DMS 273 treated with DMSO at 0.1 percent for 48 hours (cell line): Measurements from ENCODE around the gene EDN2.

Experiments used
- DNase-seq: peaks from one replicate; lab custom pipeline; 2025; lab: John Stamatoyannopoulos, UW

Gene EDN2

DNA sequence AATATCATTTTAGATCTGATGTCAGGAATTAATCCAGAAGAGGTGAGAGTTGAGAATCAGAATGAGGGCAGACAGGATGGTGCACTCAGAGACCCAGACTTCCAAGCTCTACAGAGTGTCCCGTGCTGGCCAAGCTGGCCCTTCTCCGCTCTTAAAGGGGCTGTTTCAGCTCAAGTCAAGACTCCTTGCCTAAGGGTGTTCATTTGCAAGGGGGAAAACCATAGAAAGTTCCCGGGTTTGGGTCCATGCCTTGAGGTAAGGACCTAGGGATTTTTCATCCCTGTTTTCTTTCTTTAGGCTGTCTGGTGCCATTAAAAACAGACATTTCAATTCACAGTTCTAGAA, 47.5 kb downstream of the EDN2 start:
- DNase-seq, result no peak

DNA sequence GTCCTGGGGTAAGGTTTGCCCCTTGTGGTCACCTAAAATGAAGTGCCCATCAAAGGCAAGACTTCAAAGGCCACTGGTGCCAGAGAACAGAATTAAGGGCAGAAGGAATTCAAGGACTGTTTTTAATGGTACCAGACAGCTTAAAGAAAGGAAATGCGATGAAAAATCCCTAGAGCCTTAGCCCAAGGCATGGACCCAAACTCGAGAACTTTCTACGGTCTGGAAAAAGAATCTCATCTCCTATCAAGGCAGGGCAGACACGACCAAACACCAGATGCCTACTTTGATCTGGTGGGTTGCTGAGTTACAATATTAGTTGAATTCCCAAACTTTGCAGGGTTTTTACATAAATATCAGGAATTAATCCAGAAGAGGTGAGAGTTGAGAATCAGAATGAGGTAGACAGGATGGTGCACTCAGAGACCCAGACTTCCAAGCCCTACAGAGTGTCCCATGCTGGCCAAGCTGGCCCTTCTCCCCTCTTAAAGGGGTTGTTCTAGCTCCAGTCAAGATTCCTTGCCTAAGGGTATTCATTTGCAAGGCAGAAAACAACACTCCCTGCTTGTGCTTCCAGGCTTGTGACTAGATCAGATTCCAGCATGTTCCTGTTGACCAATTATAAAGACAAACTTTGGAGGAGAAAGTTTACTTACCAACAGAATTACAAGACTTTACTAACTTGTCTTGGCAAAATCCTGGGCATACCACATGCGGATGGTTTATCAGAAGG, 48.0 kb downstream of the EDN2 start:
- DNase-seq, result no peak

DNA sequence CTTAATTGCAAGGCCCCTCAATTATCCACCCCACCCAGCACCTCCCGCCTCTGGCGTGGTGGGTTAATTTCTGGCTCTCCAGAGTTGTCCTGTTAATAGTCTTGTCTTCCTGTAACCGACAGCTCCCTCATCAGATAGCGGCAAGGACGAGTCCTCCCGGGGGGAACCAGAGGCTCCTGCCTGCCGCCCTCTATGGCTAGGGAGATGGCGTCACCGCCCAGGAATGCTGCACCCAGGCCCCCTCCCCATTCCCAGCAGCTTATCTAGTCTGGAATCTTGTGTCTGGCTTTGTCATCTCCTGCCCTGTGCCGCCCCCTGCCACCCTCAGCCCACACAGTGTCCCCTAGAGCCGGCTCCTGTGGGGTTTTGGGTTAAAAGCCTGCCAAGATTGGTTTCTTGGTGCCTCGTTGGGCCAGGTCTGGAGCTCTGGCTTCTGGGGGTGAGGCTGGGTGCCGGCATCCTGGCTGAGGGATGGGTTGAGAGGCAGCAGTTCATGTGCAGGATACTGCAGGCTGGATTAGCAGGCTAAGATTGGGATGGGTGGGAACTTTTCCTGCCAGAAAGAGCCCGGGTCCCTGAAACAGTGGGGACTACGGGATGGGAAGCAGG, 48.8 kb downstream of the EDN2 start:
- no peak for DNase-seq

DNA sequence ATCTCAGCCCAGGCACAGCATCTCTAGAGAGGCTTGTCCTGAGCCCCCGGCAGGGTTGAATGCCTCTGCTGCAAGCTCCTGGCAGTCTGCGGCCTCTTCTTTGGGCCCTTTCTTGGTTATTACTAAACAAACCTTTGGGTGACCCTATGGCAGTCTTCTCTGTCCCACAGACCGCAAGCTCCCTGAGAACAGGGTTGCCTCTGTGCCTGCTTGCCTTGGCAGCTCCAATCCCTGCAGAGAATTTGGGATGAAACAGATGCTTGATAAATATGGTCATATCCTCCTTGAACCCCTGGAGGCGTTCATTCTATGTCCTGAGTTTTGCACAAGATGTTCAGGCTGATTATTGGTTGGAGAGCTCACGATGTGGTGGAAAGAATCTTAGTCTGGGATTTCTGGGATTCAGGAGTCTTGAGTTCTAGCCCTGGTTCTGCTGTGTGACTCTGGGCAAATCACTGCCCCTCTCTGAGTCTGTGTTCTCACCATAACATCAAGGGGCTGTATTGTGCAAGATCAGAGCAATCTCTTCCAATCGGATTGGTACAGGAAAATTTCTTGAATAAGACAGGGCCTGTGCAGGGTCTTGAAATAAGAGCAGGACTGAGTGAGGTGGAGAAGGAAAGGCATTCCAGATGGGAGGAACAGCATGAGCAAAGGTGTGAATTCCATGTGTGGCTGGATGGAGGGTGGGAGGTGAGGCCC, 49.6 kb downstream of the EDN2 start:
- no peak for DNase-seq

DNA sequence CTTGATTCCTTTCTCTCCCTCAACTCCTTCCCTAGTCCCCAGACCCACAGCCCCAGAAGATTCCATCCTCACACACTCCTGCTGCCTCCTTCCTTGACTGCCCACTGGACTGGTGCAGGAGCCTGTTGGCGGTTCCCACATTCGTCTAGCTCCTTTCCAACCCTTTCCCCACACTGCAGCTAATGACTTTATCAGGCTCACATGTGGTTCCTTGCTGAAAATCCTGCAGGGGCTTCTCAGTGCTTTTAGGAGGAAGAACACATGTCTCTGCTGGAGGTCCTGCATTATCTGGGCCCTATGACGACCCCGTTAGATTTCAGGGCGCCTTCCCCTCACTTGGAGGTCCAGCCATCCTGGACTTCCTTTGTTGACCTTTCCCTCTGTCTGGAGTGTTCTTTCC, 50.2 kb downstream of the EDN2 start:
- DNase-seq, result no peak

DNA sequence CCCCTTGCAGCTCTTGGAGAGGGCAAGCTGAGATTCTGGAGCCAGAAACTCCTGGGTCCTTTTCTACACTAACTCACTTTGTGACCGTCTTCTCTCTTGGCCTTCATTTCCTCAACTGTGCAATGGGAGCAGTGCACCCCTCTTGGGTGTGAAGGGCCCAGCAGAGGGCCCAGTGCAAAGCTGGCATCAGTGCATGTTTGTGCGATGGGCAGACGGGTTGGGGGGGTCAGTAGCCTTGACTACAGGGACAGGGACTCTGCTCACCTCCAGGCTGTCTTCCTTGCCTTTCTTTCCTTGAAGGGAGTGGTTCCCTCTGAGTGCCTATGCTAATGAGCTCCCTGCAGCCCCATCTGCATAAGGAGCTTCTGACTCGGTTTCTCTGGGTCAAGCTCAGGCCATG, 51.0 kb downstream of the EDN2 start:
- no peak for DNase-seq

DNA sequence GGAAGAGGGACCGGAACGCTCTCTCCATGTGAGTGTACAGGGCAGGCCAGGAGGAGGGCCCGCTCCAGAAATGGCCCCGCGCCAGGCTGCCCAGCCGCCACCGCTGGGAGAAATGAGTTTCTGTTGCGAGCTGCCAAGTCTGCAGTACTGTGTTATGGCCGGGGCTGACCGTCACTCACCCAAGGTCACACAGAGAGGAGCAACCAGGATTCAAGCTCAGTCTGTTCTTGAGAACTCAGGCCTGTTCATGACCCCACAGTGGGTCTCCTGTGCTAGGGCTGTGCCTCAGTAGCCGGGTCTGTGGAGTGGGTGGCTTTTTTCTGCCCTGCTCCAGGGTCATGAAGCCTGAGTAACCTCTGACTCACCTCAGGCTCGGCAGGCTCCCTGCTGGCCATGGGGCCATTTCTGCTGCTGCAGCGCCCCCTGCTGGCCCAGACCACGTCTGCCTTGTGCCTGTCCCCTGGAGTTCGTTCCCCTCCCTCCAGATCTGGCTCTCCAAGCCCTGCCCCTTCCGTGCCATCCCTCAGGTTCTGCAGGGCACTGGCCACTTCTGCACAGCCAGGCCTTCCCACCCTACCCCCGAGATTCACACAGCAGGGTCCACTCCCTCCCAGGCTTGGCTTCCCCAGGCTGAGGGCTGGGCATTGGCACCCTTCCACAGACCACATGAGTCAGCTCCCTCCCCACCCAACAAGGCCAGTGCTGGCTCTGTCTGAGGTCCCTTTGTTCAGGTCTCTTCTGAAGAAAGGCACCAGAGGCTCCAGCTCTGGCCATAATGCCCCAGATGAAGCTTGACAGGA, 51.8 kb downstream of the EDN2 start:
- DNase-seq, result peak; percentile 100

DNA sequence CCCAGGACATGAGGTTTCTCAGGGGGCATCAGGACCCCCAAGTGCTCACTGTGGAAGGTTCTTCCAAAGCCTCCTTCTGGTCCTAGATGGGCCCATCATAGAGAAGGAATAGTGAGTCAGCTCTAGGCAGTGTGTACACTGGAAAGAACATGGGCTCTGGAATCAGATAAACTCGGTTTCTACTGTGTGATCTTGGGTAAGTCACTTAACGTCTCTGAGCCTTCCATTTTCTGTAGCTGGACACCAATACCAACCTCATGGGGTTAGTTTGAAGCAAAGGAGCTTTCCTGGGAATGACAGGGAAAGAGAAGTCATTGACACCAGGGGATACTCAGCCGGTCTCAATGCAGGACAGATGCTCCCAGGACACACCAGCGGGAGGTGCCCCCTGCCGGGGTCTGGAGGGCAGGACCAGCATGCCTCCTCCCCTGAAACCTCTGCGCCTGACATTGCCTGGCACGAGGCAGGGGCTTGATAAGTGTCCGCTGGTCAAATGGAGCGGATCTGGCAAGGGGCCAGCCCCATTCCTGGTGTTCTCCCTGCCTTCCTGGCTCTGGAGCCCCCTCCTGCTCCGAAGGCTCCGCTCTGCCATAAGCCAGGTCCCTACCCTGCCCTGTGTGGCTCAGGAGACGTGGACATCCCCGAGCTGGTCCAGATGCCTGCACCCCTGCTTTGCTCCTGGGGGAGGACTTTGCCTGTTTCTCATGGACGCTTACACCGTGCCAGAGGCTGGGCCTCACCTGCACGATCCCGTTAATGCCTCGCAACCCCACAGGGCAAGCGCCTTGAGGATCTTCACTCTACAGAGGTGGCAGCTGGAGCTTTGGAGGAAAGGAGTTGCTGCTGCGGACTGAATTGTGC, 52.8 kb downstream of the EDN2 start:
- DNase-seq, result no peak

DNA sequence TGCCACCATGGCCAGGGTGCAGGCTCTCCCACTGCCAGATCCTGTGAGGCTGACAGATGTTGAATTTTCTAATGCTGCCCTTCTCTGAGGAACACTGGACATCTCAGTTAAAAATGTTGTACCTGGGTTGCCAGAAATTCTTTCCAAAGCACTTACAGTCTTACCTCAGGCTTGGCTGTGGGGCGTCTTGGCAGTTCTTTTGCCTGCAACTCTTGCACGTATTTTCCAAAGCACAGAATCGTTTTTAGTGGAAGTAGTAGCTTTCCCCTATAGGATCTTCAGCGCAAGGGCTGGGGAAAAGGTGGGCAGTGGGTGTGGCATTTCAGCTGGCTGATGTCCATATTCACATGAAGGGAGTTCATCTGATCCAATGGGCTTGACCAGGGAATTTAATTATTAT, 53.9 kb downstream of the EDN2 start:
- no peak for DNase-seq

DNA sequence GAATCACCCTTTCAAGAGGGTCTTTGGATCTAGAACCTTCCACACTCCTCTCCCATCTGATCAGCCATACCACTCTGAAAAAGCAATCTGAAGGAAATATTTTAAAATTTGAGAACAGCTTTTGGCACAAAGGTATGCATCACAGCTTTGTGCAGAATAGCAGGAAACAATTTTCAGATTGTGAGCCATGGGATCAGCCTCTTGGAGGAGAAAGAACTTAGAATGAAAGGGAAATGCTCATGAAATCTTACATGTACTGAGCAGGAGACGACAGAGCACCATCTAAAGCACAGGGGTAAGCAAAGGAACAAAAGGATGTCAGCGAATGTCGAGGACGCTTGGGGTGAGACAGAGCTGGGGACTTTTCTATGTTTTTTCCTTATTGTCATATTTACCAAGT, 54.4 kb downstream of the EDN2 start:
- no peak for DNase-seq

DNA sequence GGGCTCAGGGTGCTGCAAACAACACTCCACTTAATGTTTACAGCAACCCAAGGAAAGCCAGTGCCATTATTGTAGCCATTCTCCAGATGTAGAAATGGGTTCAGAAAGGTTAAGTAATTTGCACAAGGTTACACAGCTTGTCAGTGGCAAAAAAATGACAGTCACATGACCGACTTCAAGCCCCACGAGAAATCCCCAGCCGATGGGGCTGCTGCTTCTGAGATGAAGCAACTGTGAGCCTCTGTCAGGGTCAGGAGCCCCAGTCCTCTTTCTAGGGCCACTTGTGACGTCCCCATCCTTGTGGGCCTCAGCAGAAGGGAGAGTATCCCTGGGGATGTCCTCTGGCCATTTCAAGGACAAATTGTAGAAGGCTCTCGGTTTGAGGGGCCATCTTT, 54.8 kb downstream of the EDN2 start:
- no peak for DNase-seq
